GM18868 (cell line): Measurements from ENCODE around the gene NUP93.
A peak's percentile ranks its signal among the peaks of the same experiment; 100 is the strongest.
"Not testable (repeated sequence)": the region's sequence is repeated elsewhere in the genome, so short reads cannot be mapped to it uniquely, and the experiment has no call there.

Experiments used
- ATAC-seq: cut with Tn5 transposase; IDR thresholded peaks from one replicate; pipeline ENCODE4 v1.9.1; 2021; ENCODE audit warnings: mild to moderate bottlenecking, moderate library complexity; ENCODE audit not compliant: unreplicated experiment

Gene NUP93

DNA sequence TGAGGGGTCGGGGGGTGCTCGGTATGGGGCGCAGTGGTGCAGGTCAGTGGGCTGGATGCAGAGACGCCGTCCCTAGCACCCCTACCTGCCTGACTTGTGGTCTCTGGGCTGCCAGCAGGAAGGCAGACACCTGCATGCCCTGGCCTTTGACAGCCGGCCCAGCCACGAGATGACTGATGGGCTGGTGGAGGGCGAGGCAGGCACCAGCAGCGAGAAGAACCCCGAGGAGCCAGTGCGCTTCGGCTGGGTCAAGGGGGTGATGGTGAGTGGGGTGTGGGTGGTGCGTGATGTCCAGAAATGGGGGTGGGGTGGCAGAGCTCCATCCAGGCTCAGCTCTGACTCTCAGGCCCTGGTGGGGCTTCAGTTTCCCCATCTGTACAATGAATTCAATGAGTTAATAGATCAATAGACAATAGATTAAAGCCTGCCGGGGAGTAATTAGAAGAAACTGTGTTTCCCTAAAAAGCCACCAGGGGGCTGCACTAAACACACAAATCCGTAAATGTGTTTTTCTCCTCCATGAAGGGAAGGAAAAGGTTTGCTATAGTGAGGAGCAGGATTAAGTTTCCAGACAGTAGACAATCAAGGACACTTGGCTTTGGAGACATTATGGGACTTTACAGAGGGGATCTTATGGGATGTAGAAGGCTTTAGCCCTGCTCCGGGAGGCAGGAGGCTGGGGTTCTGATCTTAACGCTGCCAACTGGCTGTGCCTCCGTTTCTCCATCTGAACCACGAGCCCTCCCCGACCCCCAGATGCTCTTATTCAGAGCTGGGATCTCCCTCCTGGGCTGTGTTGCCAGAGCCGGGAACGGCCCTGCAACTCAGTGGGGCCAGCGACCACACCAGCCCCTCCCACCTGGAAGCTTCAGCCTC lies 137.3 kb downstream of the NUP93 start:
- no peak for ATAC-seq

DNA sequence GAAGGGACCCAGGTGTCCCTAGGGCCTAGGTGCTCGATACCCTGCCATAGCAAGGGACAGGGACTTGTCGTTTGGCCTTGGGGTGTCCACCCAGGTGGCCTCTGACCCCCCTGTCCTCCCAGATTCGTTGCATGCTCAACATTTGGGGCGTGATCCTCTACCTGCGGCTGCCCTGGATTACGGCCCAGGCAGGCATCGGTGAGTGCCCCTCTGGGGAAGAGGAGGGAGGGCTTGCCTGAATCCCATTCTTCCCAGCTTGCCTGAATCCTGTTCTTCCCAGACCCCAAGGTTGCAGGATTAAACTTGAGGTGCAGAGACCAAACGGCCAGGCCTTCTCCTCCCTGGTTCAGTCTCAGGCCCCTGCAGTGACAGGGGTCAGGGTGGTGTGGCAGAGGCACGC lies 138.2 kb downstream of the NUP93 start:
- ATAC-seq, result no peak

DNA sequence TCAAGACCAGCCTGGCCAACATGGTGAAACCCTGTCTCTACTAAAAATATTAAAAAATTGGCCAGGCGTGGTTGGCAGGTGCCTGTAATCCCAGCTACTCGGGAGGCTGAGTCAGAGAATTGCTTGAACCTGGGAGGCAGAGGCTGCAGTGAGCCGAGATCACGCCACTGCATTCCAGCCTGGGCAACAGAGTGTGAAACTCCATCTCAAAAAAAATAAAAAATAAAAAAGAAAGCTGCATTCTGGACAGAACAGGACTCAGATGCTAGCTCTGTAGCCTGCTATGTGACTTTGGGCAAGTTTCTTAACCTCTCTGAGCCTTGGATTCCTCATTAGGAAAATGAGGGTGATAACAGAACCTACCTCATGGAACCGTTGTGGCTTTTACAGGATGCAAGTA lies 138.8 kb downstream of the NUP93 start:
- not testable (repeated sequence) for ATAC-seq

DNA sequence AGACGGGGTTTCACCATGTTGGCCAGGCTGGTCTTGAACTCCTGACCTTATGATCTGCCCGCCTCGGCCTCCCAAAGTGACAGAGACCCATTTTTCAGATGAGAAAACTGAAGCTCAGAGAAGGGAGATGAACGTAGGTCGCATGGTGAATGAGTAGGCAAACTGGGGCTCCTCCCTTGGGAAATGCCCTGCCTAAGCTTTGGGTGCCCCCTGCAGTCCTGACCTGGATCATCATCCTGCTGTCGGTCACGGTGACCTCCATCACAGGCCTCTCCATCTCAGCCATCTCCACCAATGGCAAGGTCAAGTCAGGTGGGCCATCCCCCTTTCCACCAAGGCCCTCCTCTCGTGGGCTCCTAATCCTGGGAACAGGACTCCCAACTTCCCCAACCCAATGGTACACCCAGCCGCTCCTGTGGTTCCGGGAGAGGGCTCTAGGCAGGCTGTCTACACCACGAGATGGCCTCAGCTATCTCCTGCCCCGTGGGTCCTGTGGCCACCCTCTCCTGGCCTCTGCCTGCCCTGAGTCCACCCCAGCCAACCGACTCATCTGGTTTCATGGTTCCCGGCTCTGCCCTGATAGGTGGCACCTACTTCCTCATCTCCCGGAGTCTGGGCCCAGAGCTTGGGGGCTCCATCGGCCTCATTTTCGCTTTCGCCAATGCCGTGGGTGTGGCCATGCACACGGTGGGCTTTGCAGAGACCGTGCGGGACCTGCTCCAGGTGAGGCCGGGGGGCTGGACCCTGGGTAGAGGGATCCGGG lies 139.8 kb downstream of the NUP93 start:
- no peak for ATAC-seq

DNA sequence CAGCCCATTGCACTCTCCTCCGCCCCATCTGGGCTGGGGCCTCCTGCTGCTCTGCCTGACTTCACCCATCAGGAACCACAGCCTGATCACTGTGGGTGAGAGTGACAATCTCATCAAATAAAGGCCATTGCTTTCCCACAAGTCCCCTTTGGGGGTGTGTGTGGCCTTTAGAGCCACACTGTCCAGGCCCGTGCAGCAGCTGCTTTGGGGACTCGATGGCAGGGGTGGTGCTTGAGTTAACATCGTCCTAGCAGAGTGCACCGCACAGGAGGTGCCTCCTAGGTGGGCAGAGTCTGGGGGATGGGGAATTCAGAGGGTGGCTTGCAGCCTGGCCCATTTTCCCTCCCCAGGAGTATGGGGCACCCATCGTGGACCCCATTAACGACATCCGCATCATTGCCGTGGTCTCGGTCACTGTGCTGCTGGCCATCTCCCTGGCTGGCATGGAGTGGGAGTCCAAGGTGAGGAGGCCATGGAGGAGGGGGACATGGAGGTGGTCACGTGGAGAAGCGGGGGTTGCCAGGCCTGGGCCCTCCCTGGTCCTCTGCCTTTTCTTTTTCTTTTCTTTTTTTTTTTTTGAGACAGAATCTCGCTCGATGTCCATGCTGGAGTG lies 140.5 kb downstream of the NUP93 start:
- no peak for ATAC-seq

DNA sequence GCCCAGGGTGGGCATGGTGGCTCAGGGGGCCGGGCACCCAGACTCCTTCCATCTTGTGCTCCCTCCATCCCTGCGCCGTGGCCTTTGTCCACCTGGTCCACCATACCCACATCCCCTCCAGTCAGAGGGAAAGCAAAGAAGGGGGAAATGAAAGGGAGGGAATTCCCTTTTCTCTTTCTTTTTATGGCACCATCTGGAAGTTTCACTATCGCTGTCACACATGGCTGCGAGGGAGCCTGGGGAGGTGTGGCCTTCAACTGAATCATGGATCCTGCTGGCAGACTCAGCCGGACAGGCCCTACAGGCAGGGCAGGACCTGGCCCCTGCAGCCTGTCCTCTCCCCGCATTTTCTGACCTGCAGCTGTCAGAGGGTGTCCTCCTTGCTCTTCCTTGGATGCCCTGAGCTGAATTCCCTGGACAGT lies 141.3 kb downstream of the NUP93 start:
- peak; percentile 55 for ATAC-seq

DNA sequence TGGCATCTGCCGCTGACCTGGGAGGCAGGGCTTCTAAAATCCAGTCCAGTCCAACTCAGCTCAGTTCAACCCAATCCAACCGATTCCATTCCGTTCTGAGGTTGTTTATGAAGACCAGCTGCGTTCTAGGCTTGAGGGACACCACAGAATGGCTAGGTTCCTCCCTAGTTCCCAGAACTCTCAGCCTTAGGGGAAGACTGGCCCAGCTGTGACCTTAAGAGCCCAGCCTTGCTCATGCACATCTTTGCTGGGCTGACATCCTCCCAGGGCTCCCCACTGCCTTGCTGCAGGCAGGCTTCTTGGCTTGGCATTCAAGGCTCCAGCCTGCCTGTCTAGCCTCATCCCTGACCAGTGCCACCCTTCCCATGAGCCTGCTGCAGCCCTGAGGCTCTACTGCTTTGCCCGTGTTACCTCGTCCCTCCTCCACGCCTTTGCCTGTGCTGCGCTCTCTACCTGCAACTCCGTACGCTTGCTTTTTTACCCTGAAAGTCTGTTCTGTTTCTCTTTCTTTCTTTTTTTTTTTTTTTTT lies 143.0 kb downstream of the NUP93 start:
- no peak for ATAC-seq

DNA sequence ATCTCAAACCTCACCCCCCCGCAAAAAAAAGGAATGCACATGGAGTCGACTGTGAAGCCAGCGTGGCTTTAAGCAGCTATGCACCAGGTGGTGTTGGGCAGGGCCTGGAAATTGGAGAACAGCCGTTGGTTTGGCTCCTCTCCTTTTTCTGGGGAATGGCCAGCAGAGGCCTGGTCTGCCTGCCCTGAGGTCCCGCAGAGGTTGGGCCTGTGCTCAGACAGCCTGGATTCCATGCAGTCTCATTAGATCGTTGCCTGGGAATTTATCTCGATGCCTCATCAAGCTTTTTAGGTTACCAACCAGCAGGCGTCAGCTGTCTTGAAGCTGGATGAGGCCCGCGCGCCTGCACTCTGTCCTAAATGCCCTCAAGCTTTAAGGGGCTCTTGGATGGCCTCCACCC lies 144.9 kb downstream of the NUP93 start:
- ATAC-seq, result no peak

DNA sequence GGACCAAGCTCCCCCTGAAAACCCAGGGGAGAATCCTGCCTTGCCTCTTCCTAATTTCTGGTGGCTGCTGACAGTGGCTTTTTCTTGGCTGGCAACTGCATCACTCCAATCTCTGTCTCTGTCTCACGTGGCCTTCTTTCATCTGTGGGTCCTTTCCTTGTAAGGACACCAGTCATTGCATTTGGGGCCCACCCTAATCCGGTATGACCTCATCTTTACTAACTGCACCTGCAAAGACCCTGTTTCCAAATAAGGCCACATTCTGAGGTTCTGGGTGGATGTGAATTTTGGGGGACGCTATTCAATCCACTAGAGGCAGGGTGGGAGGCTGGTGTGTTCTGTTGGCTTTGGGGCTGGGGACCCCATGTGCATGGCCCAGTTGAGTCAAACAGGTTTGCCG lies 146.1 kb downstream of the NUP93 start:
- no peak for ATAC-seq

DNA sequence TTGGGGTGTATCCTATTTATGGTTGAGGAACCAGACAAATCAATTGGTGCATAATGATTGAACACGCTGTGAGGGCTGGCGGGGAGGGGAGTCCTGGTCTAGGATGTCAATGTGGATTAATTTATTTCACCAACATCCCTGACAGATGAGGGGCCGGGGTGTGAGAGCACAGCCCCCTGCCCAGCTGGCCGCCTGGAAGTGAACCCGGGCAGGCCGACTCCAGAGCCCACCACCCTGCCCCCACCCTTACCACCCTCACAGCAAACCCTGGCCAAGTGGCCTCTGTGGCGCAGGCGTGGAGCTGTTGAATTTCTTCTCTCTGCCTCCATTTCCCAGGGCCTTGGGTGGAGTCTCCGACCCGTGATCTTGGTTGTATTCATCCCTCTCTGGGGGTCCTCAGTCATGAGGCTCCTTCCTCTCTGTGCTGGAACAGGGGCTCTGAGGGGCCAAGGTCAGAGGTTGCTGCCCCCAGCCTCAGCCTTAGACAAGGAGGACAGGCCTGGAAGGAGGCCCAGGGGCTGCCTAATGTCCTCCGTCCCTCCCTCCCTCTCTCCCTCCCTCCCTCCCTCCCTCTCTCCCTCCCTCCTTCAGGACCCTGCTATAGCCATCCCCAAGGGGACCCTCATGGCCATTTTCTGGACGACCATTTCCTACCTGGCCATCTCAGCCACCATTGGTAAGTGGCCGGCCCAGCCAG lies 147.7 kb downstream of the NUP93 start:
- ATAC-seq, result no peak

DNA sequence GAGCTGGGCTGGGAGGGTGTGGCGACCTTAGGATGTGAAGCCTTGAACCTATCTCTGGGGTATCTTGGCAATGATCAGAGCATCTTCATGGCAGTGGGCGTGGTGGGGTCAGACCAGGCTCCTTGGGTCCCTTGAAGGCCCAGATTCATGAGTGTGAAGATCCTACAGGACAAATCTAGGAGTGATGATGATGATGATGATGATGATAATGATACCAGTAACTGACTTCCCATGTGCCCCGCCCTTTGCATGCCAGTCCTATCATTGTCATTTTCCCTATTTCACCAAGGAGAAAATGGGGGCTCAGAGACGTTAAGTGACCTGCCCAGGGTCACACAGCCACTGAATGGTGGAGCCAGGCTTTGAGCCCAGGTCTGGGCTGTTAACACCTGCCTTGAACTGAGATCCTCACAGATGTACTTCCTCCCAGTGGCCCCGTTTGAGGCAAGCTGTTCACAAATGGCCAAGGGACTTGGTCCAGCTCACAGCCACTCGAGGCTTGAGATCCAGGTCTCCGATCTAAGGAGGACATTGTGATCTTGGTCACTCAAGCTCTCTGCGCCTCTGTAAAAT lies 148.4 kb downstream of the NUP93 start:
- no peak for ATAC-seq

DNA sequence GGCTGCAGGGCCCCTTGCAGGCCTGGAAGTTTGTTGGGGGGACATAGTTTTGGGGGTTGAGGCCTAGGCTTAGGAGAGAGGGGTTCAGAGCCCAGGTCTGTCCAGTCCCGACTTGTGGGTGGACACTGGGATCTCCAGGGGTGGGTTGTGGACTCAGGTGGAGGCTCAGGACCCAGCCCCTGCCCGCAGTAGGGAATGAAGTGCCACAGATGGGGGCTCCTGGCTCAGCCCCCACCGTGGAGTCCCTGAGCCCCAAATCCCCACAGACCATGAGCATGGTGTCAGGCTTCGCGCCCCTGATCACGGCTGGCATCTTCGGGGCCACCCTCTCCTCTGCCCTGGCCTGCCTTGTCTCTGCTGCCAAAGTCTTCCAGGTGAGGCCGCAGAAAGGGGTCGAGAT lies 149.3 kb downstream of the NUP93 start:
- ATAC-seq, result no peak

DNA sequence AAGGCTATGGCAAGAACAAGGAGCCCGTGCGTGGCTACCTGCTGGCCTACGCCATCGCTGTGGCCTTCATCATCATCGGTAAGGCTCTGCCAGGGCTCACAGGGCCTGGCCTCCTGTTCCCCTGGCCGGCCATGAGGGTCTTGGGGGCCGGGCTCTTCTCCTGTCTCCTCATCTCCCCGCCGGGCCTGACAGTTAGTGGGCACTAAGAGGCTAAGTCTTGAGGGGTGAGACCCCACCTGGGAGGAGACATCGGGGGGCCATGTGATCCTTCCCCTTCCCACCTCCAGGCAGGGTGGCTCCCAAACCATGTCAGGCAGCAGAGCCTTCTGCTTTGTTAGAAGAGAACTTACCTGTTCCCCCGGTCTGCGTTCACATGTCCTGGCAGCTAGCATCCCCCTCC lies 150.2 kb downstream of the NUP93 start:
- ATAC-seq, result no peak

DNA sequence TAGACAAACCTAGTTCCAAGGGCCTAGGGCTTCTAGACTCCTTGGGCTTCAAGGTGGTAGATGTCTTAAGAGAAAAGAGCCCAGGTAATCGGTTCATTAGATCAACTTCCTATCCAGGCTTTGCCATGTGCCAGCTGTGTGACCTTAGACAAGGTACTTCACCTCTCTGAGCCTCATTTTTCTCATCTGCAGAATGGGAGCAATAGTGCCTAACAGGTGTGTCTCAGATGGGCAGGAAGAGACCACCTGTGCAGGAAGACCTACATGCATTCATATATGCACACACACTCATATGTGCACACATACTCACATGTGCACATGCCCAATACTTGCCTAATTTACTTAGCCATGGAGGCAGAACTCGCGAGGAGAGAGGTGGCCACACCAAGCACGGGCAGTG lies 150.8 kb downstream of the NUP93 start:
- ATAC-seq, result no peak

DNA sequence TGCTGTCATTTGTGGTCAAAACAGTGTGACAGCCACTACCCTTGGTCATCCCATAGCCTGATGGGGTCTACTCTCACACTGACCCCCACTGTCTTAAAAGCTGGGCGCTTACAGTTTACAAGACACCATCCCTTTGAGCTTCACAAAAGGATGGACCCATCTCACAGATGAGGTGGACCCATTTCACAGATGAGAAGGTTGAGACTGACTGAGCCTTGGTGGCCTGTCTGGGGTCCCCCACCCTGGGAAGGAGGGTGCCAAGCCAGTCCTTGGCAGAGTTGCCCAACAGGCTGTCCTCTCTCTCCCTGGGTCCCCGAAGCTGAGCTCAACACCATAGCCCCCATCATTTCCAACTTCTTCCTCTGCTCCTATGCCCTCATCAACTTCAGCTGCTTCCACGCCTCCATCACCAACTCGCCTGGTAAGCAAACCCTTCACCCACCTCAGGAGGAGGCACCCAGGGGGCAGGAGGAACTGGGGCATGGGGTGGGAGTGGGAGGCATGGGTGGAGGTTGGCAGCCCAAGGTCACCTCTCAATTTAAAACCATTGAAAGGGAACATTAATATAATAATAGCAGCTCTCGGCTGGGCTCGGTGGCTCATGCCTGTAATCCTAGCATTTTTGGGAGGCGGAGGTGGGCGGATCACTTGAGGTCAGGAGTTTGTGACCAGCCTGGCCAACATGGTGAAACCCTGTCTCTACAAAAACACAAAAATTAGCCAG lies 152.3 kb downstream of the NUP93 start:
- no peak for ATAC-seq

DNA sequence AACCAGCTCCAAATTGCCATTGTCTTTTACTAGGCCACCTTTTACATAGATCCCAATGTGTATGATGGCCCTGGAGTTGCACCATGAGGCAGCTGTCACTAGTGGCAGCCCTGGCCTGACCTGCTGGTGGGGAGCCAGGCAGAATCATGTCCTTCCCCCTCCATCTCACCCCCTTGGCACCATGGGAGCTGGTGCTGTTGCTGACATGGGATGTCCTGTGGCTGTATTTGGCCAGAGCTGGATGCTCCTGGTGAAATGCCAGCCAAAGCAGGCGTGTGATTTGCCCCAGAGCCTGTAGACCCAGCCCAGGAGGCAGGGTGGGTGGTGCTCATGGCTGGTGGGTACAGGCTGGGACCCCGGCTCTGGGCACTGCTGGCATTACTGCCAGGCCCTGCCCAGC lies 153.7 kb downstream of the NUP93 start:
- no peak for ATAC-seq

DNA sequence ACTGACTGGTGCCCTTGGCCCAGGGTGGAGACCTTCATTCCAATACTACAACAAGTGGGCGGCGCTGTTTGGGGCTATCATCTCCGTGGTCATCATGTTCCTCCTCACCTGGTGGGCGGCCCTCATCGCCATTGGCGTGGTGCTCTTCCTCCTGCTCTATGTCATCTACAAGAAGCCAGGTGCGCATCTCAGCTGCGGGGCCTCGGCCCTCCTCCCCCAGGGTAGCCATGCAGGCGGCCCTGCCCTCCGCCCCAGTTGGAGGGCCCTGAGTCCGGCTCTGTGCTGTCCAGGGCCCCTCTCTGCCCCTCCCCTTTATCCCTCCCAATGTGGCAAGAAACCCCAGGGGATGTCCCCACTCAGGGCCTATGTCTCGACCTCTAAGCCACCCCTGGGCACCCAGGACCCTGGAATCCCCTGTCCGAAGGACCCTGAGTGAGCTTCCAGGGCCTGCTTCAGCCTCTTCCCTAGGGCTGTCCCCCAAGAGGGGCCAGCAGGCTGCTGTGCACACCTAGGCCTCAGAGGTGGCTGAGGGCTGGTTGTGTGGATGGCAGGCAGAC lies 154.2 kb downstream of the NUP93 start:
- ATAC-seq, result no peak

DNA sequence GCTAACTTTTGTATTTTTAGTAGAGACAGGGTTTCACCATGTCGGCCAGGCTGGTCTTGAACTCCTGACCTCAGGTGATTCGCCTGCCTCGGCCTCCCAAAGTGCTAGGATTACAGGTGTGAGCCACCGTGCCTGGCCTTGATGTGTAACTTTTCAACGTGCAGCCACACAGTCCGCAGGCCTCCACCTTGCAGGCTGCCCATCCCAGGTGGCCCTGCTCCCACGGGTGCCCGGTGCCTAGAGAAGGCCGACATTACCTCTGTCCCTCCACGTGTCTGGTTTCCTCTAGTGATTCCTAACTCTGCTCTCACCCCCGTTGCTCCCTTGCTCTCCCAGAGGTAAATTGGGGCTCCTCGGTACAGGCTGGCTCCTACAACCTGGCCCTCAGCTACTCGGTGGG lies 155.0 kb downstream of the NUP93 start:
- not testable (repeated sequence) for ATAC-seq

DNA sequence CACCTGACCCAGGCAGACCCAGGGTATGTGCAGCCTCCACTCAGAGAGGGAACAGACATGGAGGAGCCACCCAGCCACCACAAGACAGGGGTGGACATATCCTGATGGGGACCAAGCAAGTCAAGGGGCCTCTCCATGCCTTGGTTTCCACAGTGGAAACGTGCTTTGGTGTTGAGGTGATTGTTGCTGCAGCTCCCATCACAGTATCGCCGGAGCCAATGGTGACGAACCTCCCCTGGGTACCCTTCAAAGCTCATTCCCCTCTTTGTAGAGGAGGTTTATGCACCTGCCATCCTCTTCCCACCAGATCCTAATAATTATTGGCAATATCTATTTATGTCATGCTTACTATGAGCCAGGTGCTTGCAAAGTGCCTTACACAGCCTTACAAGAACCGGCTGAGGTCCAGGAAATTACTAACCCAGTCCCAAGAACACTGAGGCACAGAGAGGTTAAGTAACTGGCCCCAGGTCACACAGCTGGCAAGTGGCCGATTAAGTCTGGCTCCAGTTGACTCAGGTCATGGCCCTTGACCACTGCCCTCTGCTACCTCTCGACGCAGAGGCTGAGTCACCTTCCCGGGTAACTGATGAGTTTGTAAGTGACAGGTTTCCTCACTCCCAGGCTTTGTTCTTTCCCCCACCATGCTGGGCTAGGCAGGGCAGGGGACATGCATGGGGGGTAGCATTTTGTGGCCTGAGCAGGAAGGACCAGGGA lies 155.7 kb downstream of the NUP93 start:
- ATAC-seq, result no peak
